HCT116 (cell line): ENCODE results near the gene HEXD. TPM values are rescaled to one million over a fixed set of nuclear protein-coding genes. Genes with fewer than 3 reads are reported as not detected.

Source experiments
- ATAC-seq: fragments of 200-7000 bp; cut with Tn5 transposase; 2 replicates; pipeline ENCODE4 v1.9.1; 2020; ENCODE audit warnings: mild to moderate bottlenecking, moderate library complexity
- BruUV-seq: library from RNA; stranded (reverse); fragments of 400-500 nt; replicated peaks from 2 replicates; lab custom pipeline; 2021; lab: Mats Ljungman, UMichigan
- CTCF ChIA-PET: fragments of 300-600 bp; sonication (Branson Sonifier 250); formaldehyde crosslinking; loops from one replicate; lab custom pipeline; 2021; ENCODE audit warnings: antibody characterized with exemption; lab: Charles Lee
- POLR2A ChIA-PET: fragments of 300-600, 350-600 bp; sonication (Branson Sonifier 250); formaldehyde crosslinking; loops from one replicate; lab custom pipeline; 2021; ENCODE audit warnings: antibody characterized with exemption; lab: Charles Lee
- RAD21 ChIA-PET, 2 experiments: fragments of 300-600 bp; sonication (Branson Sonifier 250); formaldehyde crosslinking; loops; one replicate each; lab custom pipeline; 2023; ENCODE audit warnings: low total read pairs in 2 of 2; ENCODE audit not compliant: uncharacterized antibody in 2 of 2, unreplicated experiment in 2 of 2, low non-redundant PET in 1 of 2; lab: Charles Lee
- DNase-seq: peaks from one replicate; pipeline ENCODE4 v3.0.0-alpha.2; 2010; ENCODE audit warnings: low read depth, low spot score
- H2AFZ ChIP-seq: fragments of 200-600 bp; shearing (Covaris generic), sonication (generic); 2 replicates; pipeline ENCODE4 v1.6.1; 2017; ENCODE audit warnings: low read depth, mixed run types, mixed read lengths, antibody characterized with exemption, low read length; ENCODE audit not compliant: poor library complexity, severe bottlenecking
- H3K27ac ChIP-seq: 2 replicates; pipeline ENCODE4 v1.5.1; 2012; ENCODE audit warnings: low read depth, low read length
- H3K27me3 ChIP-seq: fragments of 200-600 bp; sonication (generic); 2 replicates; pipeline ENCODE4 v1.6.1; 2016; ENCODE audit warnings: mixed run types, low read length, mixed read lengths; ENCODE audit not compliant: insufficient read depth
- H3K36me3 ChIP-seq, 2 experiments: fragments of 200-500 bp in 1 of 2; fragments of 200-600 bp in 1 of 2; sonication (Bioruptor generic) in 1 of 2; sonication (generic) in 1 of 2; 2 replicates each; pipeline versions ENCODE4 v1.5.1 to v1.6.1; 2014 to 2016; ENCODE audit warnings: low read length in 2 of 2, inconsistent platforms in 1 of 2, mixed read lengths in 1 of 2, mixed run types in 1 of 2; ENCODE audit not compliant: insufficient read depth in 2 of 2, control insufficient read depth in 1 of 2
- H3K4me1 ChIP-seq, 2 experiments: fragments of 200-600 bp in 1 of 2; sonication (generic) in 1 of 2; 2 replicates each; pipeline versions ENCODE4 v1.5.1 to v1.6.1; 2012 to 2017; ENCODE audit warnings: low read length in 2 of 2, inconsistent platforms in 1 of 2, mild to moderate bottlenecking in 1 of 2, mixed read lengths in 1 of 2, mixed run types in 1 of 2, moderate library complexity in 1 of 2; ENCODE audit not compliant: insufficient read depth in 2 of 2, control insufficient read depth in 1 of 2
- H3K4me2 ChIP-seq: fragments of 200-600 bp; sonication (generic); 2 replicates; pipeline ENCODE4 v1.6.1; 2017; ENCODE audit warnings: mixed run types, low read length, mixed read lengths
- H3K4me3 ChIP-seq, 2 experiments: fragments of 200-600 bp in 1 of 2; sonication (generic) in 1 of 2; replicated peaks in 1 of 2; 2 replicates each; pipeline ENCODE4 v1.5.1; 2011 to 2016; ENCODE audit warnings: low read length in 2 of 2, control low read depth in 1 of 2, low read depth in 1 of 2, mild to moderate bottlenecking in 1 of 2, mixed read lengths in 1 of 2, mixed run types in 1 of 2
- H3K79me2 ChIP-seq: fragments of 200-600 bp; sonication (generic); 2 replicates; pipeline ENCODE4 v1.6.1; 2017; ENCODE audit warnings: mild to moderate bottlenecking, mixed run types, low read length, moderate library complexity, mixed read lengths; ENCODE audit not compliant: insufficient read depth
- H3K9ac ChIP-seq: fragments of 200-600 bp; sonication (generic); 2 replicates; pipeline ENCODE4 v1.6.1; 2016; ENCODE audit warnings: low read length, mixed read lengths
- H3K9me2 ChIP-seq: fragments of 200-600 bp; sonication (generic), shearing (Covaris generic); 2 replicates; pipeline ENCODE4 v1.6.1; 2017; ENCODE audit warnings: mixed run types, mild to moderate bottlenecking, moderate library complexity; ENCODE audit not compliant: insufficient read depth
- H3K9me3 ChIP-seq, 2 experiments: fragments of 200-500 bp in 1 of 2; fragments of 200-600 bp in 1 of 2; sonication (Bioruptor generic) in 1 of 2; sonication (generic) in 1 of 2; 2 replicates each; pipeline ENCODE4 v1.6.1; 2014 to 2017; ENCODE audit warnings: low read length in 2 of 2, mixed read lengths in 2 of 2, inconsistent platforms in 1 of 2, low read depth in 1 of 2, mild to moderate bottlenecking in 1 of 2, mixed run types in 1 of 2, moderate library complexity in 1 of 2; ENCODE audit not compliant: control insufficient read depth in 1 of 2, insufficient read depth in 1 of 2
- H4K20me1 ChIP-seq: fragments of 200-600 bp; sonication (generic), shearing (Covaris generic); 2 replicates; pipeline ENCODE4 v1.6.1; 2017; ENCODE audit warnings: mixed run types, mild to moderate bottlenecking, moderate library complexity; ENCODE audit not compliant: insufficient read depth
- EGR1 ChIP-seq: IDR thresholded peaks from 2 replicates; pipeline ENCODE4 v1.6.1; 2012; ENCODE audit warnings: low read depth
- EZH2phosphoT487 ChIP-seq: fragments of 200-600 bp; IDR thresholded peaks from 2 replicates; pipeline ENCODE4 v1.6.1; 2018; ENCODE audit warnings: antibody characterized with exemption, borderline replicate concordance
- FOSL1 ChIP-seq: IDR thresholded peaks from 2 replicates; pipeline ENCODE4 v1.6.1; 2012; ENCODE audit warnings: low read depth
- JUND ChIP-seq: IDR thresholded peaks from 2 replicates; pipeline ENCODE4 v1.6.1; 2012
- POLR2AphosphoS5 ChIP-seq: IDR thresholded peaks from 2 replicates; pipeline ENCODE4 v1.6.1; 2011; ENCODE audit warnings: mild to moderate bottlenecking, low read depth, low read length, moderate library complexity
- SP1 ChIP-seq: IDR thresholded peaks from 2 replicates; pipeline ENCODE4 v1.6.1; 2012; ENCODE audit warnings: low read depth
- SRF ChIP-seq: IDR thresholded peaks from 2 replicates; pipeline ENCODE4 v1.6.1; 2012; ENCODE audit warnings: low read depth
- YY1 ChIP-seq: IDR thresholded peaks from 2 replicates; pipeline ENCODE4 v1.6.1; 2011; ENCODE audit warnings: low read length, low read depth, moderate library complexity, mild to moderate bottlenecking; ENCODE audit not compliant: insufficient replicate concordance; ENCODE audit errors: extremely low read depth
- ZFX ChIP-seq: fragments of 450-650 bp; IDR thresholded peaks from 2 replicates; pipeline ENCODE4 v1.6.1; 2017
- ZNF274 ChIP-seq: fragments of 200-500 bp; sonication (Bioruptor generic); IDR thresholded peaks from 2 replicates; pipeline ENCODE4 v1.6.1; 2014; ENCODE audit warnings: mild to moderate bottlenecking, low read depth, low read length, inconsistent platforms
- intact Hi-C: fragments of 100-400 bp; cut with micrococcal nuclease; formaldehyde crosslinking; loops from 2 replicates; pipeline ENCODE4 v1.10.0; 2022
- total RNA-seq: library from RNA; stranded (reverse); gene quantifications from one replicate; pipeline ENCODE4 v1.2.1, GENCODE V29; 2021; ENCODE audit not compliant: unreplicated experiment
- TF ChIP-seq, protein P1 (sequence below): IDR thresholded peaks from 2 replicates; pipeline ENCODE4 v1.6.1; 2011; ENCODE audit warnings: mild to moderate bottlenecking, low read length, moderate library complexity; ENCODE audit not compliant: insufficient replicate concordance; ENCODE audit errors: extremely low read depth
- TF ChIP-seq, protein P2 (sequence below): IDR thresholded peaks from 2 replicates; pipeline ENCODE4 v1.6.1; 2012
- TF ChIP-seq, protein P3 (sequence below): IDR thresholded peaks from 2 replicates; pipeline ENCODE4 v1.6.1; 2012; ENCODE audit warnings: low read depth
- TF ChIP-seq, protein P4 (sequence below): IDR thresholded peaks from 2 replicates; pipeline ENCODE4 v1.6.1; 2012
- TF ChIP-seq, protein P5 (sequence below), 3 experiments: fragments of 200-600 bp in 1 of 3; sonication (generic) in 1 of 3; IDR thresholded peaks in 2 of 3; conservative IDR thresholded peaks in 1 of 3; 2 replicates each; pipeline ENCODE4 v1.5.1; 2012 to 2017; ENCODE audit warnings: low read depth in 2 of 3, low read length in 2 of 3, antibody characterized with exemption in 1 of 3, borderline replicate concordance in 1 of 3, control low read depth in 1 of 3, mild to moderate bottlenecking in 1 of 3, mixed read lengths in 1 of 3, mixed run types in 1 of 3, moderate library complexity in 1 of 3; ENCODE audit not compliant: insufficient read depth in 1 of 3

Gene HEXD
- total RNA-seq, 1 experiment from 2014 or later: 45.2 TPM

DNA sequence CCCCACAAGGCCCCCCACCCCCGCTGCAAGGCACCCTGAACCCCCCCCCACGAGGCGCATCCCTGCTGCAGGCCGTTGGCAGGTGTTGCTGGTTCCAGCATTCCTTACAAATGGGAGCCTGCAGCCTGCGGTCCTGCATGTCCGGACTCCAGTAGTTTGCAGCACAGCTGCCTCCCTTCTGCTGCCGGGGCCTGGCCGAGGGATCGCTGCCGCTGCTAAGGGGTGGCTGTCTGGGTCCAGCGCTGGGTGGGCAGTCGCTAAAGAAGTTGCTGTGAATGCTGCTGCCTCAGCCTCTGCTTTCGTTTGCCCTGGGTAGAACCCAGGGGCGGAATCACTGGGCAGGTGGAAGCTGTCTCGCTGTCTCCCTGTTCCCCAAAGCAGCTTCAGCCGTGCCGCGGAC lies 34.7 kb upstream of the HEXD start:
- Histone ChIP-seq H4K20me1 (no peaks in the 10 kb centered on the region), H2AFZ (no peak overlapping the region), H3K4me1 (peaks cover 15 to 28% of the 10 kb centered on the region in 2 experiments), H3K4me2 (no peak overlapping the region), H3K9ac (no peak overlapping the region)
- TF ChIP-seq, protein P1, sequence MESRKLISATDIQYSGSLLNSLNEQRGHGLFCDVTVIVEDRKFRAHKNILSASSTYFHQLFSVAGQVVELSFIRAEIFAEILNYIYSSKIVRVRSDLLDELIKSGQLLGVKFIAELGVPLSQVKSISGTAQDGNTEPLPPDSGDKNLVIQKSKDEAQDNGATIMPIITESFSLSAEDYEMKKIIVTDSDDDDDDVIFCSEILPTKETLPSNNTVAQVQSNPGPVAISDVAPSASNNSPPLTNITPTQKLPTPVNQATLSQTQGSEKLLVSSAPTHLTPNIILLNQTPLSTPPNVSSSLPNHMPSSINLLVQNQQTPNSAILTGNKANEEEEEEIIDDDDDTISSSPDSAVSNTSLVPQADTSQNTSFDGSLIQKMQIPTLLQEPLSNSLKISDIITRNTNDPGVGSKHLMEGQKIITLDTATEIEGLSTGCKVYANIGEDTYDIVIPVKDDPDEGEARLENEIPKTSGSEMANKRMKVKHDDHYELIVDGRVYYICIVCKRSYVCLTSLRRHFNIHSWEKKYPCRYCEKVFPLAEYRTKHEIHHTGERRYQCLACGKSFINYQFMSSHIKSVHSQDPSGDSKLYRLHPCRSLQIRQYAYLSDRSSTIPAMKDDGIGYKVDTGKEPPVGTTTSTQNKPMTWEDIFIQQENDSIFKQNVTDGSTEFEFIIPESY: no peak
- TF ChIP-seq, protein P2, sequence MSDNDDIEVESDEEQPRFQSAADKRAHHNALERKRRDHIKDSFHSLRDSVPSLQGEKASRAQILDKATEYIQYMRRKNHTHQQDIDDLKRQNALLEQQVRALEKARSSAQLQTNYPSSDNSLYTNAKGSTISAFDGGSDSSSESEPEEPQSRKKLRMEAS: no peak
- TF ChIP-seq, protein P3, sequence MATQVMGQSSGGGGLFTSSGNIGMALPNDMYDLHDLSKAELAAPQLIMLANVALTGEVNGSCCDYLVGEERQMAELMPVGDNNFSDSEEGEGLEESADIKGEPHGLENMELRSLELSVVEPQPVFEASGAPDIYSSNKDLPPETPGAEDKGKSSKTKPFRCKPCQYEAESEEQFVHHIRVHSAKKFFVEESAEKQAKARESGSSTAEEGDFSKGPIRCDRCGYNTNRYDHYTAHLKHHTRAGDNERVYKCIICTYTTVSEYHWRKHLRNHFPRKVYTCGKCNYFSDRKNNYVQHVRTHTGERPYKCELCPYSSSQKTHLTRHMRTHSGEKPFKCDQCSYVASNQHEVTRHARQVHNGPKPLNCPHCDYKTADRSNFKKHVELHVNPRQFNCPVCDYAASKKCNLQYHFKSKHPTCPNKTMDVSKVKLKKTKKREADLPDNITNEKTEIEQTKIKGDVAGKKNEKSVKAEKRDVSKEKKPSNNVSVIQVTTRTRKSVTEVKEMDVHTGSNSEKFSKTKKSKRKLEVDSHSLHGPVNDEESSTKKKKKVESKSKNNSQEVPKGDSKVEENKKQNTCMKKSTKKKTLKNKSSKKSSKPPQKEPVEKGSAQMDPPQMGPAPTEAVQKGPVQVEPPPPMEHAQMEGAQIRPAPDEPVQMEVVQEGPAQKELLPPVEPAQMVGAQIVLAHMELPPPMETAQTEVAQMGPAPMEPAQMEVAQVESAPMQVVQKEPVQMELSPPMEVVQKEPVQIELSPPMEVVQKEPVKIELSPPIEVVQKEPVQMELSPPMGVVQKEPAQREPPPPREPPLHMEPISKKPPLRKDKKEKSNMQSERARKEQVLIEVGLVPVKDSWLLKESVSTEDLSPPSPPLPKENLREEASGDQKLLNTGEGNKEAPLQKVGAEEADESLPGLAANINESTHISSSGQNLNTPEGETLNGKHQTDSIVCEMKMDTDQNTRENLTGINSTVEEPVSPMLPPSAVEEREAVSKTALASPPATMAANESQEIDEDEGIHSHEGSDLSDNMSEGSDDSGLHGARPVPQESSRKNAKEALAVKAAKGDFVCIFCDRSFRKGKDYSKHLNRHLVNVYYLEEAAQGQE: no peak
- TF ChIP-seq EZH2phosphoT487 (no peak), YY1 (no peak), SRF (no peak), EGR1 (no peak), POLR2AphosphoS5 (no peak), SP1 (no peak), ZNF274 (no peak), ZFX (no peak), FOSL1 (no peak), JUND (no peak)
- TF ChIP-seq, protein P4, sequence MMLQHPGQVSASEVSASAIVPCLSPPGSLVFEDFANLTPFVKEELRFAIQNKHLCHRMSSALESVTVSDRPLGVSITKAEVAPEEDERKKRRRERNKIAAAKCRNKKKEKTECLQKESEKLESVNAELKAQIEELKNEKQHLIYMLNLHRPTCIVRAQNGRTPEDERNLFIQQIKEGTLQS: no peak
- TF ChIP-seq, protein P5, sequence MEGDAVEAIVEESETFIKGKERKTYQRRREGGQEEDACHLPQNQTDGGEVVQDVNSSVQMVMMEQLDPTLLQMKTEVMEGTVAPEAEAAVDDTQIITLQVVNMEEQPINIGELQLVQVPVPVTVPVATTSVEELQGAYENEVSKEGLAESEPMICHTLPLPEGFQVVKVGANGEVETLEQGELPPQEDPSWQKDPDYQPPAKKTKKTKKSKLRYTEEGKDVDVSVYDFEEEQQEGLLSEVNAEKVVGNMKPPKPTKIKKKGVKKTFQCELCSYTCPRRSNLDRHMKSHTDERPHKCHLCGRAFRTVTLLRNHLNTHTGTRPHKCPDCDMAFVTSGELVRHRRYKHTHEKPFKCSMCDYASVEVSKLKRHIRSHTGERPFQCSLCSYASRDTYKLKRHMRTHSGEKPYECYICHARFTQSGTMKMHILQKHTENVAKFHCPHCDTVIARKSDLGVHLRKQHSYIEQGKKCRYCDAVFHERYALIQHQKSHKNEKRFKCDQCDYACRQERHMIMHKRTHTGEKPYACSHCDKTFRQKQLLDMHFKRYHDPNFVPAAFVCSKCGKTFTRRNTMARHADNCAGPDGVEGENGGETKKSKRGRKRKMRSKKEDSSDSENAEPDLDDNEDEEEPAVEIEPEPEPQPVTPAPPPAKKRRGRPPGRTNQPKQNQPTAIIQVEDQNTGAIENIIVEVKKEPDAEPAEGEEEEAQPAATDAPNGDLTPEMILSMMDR (IDR thresholded peaks at IDR 0.05 in 2 of 3, conservative IDR thresholded peaks at IDR 0.05 in 1 of 3; ENCODE audit: borderline replicate concordance in 1 of 3, insufficient read depth in 1 of 3, low read depth in 2 of 3, low read length in 2 of 3): no peak
- TF ChIP-seq, all 23 proteins: peak for 0
- DNase-seq (no peak), ATAC-seq (no peak)
- Histone ChIP-seq H3K9me2 (no peaks in the 10 kb centered on the region), H3K27me3 (no peaks in the 10 kb centered on the region), H3K9me3 (no peaks in the 10 kb centered on the region), H3K36me3 (no peaks in the 10 kb centered on the region), H3K79me2 (no peaks in the 10 kb centered on the region), H3K27ac (no peak overlapping the region), H3K4me3 (no peak overlapping the region)
- CTCF ChIA-PET: no interaction called here
- POLR2A ChIA-PET: no interaction called here
- intact Hi-C loops: no loop called here
- BruUV-seq: no TSS peak
- RAD21 ChIA-PET: no interaction called here
